ENCODE measurements around the gene GALNS.

- no peak for TF ChIP-seq CTCF (conservative IDR thresholded peaks at IDR 0.05 in 1 of 2, IDR thresholded peaks at IDR 0.05 in 1 of 2; ENCODE audit: low read depth in 1 of 2, low read length in 2 of 2)
- TF ChIP-seq EZH2 (IDR thresholded peaks at IDR 0.05; ENCODE audit: low read length, missing control alignments), result no peak
These were observed 8.2 kb downstream of the GALNS start for GRCh38 chr16:88848557-88848956.
